HG03108 (cell line): ENCODE data around the gene PTPRM.
"Not testable (repeated sequence)": the region's sequence is repeated elsewhere in the genome, so short reads cannot be mapped to it uniquely, and the experiment has no call there.

Experiments used
- ATAC-seq: cut with Tn5 transposase; IDR thresholded peaks from one replicate; pipeline ENCODE4 v1.9.1; 2021; ENCODE audit warnings: moderate library complexity; ENCODE audit not compliant: unreplicated experiment

Gene PTPRM

DNA sequence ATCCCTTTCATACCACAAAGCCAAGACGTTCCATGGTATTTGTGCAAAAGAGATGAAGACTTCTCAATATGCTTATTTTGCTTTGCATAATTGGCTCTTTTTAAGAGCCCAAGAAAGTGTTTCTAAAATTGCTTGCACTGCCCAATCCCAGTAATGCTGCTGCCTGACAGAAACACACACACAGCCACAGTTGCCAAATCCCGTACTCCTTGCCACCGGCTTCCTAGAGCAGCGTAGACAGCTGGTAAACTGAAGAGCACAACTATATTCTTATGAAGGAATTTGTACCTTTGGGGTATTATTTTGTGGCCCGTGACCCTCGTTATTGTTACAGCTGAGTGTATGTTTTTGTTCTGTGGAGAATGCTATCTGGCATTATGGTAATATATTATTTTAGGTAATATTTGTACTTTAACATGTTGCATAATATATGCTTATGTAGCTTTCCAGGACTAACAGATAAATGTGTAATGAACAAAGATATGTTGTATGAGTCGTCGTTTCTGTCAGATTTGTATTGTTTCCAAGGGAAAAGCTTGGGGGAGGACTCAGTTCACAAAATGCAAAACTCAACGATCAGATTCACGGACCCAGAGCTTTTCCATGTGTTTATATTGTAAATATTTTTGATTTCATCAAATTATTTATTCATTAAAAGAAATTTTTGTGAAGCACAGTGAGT lies 839.2 kb downstream of the PTPRM start:
- no peak for ATAC-seq

DNA sequence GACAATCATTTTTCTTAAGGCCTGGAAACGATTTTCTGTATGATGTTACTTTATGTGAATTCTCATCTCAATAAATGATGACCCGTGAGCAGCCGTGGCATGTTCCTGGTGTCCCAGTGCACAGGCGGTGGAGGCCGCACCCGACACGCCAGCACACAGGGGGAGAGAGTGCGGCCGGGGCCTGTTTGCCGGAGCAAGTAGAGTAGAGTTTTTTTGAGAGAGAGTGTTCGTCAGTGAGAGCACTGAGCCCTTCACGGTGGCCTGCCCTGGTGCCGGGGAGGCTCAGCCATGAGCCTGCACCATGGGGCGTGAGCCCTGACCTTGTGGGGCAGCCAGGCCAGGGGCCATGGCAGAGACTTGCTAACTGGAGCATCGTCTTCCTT lies 839.7 kb downstream of the PTPRM start:
- ATAC-seq, result no peak

- ATAC-seq, result no peak
These were observed 842.0 kb downstream of the PTPRM start for GRCh38 chr18:8409151-8409550.

GRCh38 chr18:8411492-8411891 lies 844.4 kb downstream of the PTPRM start:
- ATAC-seq, result no peak

DNA sequence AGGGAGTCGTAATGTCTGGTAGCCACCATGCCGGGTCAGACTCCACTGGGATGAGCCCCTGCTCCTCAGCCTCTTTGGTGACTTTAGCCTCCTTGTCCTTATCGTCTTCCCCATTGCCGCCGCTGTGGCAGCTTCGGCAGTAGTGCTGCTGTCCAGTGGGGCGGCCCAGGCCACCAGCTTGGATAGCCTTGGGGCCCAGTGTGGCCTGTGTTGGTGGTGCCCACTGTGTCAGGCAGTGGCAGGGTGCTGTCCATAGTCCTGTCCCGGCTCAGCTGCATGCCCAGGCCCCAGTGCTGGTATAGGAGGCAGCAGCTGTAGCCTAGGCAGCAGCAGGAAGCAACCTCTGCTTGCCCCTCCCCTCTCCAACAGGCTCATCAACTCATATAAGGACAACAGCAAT lies 845.0 kb downstream of the PTPRM start:
- no peak for ATAC-seq

DNA sequence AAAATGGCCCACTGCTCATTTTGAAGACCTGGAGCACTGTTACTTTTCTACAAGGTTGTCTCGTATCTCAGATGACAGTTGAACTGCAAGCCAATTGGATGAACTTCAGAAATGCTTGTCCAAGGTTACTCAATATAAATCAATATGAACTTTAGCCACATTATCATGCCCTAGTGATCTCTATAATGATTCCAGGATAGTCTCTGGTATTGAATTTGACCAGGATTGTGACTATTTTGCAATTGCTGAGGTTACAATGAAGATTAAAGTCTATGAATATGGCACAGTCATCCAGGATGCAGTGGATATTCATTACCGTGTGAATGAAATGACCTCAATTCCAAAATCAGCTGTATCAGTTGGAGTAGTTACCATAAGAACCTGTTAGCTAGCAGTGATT lies 846.1 kb downstream of the PTPRM start:
- no peak for ATAC-seq

DNA sequence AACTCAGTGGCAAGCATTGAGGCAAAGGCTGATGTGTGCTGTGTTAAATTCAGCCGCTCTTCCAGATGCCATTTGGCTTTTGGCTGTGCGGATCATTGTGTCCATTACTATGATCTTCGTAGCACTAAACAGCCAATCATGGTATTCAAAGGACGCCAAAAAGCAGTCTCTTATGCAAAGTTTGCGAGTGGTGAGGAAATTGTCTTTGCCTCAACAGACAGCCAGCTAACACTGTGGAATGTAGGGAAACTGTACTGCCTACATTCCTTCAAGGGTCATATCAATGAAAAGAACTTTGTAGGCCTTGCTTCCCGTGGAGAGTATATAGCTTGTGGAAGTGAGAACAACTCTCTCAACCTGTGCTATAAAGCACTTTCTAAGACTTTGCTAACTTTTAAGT lies 846.6 kb downstream of the PTPRM start:
- ATAC-seq, result no peak

DNA sequence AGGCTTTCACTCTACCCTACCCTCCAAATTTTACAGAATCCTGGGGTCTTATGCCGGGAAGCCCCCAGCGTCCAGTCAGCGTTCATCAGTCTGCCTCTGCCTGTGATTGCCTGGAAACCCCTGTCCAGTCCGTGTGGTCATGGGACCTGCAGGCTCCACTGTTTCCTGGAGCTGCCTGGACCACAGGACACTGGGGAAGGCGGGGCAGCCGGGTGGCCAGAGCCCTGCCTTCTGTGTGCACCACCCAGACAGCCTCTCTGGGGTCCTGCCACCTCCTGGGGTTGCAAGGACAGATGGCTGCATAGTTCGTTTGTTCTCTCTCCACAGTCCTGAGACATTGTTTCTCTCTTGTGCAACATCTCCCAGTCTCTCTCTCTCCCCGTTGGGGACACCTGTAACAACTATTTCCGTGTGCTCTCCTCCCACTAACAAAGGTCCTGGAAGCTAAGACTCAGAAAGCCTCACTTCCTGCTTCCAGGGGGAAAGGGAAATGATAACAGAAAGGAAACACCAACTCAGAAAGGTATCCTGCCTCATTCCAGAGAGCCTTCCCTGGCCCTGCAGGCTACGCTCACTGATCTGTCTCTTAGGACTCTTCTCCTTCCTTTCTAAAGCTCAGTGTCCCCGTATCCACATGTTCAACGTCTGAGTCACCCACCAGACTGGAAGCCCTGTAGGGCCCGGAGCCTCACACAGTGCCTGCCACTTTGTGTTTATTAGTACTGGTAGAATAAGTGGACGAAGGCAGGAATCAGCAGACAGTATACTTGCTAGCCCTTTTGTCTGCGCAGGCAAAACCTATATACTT lies 849.3 kb downstream of the PTPRM start:
- ATAC-seq, result no peak

GRCh38 chr18:8422391-8422790 lies 855.3 kb downstream of the PTPRM start:
- no peak for ATAC-seq

DNA sequence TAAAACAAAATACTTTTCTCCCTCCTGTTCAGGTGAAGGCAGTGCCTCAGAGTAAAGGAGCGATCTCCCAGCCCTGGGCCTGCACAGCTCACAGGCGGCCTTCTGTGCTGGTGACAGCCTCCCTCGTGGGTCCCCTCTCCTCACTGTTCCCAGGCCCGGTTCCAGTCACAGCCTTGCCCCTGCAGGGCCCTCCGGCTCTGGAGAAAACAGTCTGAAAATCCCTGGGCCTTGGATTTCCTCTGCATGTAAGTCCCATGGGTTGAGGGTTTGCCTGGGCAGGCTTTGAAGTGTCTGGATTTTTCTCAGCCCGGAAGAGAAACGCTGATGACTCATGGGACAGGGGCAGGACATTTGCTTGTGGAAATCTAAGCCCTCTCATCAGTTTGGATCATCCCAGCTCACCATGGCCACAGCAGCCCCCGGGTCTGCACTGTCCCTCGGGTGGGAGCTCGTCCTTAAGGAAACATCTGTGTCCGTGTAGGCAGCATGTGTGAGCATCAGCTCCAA lies 856.0 kb downstream of the PTPRM start:
- ATAC-seq, result no peak

- no peak for ATAC-seq
These were observed 857.4 kb downstream of the PTPRM start for GRCh38 chr18:8424481-8424880.

- ATAC-seq, result no peak
These were observed 858.0 kb downstream of the PTPRM start for GRCh38 chr18:8424917-8425725.

DNA sequence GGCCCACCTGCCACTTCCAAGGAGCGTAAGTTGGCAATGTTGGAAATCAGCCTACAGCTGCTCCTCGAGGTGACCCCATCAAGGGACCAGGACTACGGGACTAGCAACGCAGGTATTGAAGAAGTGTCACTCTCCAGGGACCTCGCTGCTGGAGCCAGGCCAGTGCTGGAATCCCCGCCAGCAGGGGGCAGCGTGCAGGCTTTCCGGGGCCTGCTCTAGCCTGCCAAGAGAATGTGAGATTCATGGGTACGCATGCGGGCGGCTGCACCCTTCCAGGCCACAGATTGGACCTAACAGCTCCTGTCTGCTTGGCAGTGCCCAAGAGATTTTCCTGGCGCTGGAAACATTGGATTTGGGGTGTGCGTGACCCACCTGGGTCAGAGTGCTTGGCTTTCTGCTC lies 859.3 kb downstream of the PTPRM start:
- no peak for ATAC-seq

DNA sequence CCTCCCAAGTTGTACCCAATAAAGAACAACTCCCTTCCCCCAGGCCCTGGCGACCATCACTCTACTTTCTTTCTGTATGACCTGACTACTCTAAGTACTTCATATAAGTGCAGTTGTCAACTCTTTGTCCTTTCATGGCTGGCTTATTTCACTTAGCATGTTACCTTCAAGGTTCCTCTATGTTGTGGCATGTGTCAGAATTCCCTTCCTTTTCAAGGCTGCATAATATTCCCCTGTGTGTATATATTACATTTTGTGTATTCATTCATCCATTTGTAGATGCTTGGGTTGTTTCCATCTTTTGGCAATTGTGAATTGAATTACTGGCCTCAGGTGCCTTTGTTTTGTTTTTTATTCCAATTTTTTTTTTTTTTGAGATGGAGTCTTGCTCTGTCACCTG lies 860.2 kb downstream of the PTPRM start:
- no peak for ATAC-seq

GRCh38 chr18:8428951-8429350 lies 861.8 kb downstream of the PTPRM start:
- no peak for ATAC-seq

GRCh38 chr18:8431036-8431435 lies 863.9 kb downstream of the PTPRM start:
- ATAC-seq, result no peak

DNA sequence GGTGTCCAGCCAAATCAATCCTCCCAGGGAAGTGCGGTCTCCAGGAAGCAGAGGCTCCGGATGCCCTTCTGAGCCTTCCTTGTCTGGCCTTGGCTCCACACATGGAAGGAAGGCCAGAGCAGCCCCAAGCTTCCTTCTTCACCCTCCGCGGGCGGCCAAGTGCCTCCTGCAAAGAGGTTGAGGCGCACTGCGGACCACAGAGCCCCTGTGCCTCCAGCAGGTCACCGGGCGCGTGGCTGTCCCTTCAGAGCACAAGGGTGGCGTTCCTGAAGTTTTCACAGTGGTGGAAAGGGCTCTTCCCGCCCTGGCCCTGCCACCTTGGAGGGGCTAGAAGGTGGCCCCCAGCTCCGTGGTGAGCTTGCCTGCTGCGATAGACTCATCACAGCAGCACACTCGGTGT lies 866.2 kb downstream of the PTPRM start:
- no peak for ATAC-seq

- ATAC-seq, result no peak
These were observed 866.7 kb downstream of the PTPRM start for GRCh38 chr18:8433771-8434170.

- ATAC-seq, result no peak
These were observed 868.3 kb downstream of the PTPRM start for GRCh38 chr18:8435376-8435775.

DNA sequence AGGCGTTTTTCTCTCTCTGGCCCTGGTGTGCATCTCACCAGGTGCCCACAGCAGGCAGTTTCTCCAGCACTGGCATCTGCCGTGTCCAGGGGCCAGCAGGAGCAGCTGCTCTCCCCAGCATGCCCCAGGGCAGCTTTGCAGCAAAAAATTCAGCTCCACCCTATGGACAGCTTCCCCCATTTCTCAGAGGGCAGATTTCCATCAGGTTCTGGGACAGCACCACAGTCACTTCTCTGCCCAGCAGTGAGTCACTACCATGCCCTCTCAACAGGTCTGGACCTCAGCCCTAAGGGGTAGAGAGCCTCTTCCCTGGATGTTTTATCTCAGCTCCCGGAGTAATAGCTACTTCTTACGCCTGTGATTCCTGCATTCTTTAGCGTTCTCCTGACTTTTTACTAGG lies 871.9 kb downstream of the PTPRM start:
- ATAC-seq, result no peak

DNA sequence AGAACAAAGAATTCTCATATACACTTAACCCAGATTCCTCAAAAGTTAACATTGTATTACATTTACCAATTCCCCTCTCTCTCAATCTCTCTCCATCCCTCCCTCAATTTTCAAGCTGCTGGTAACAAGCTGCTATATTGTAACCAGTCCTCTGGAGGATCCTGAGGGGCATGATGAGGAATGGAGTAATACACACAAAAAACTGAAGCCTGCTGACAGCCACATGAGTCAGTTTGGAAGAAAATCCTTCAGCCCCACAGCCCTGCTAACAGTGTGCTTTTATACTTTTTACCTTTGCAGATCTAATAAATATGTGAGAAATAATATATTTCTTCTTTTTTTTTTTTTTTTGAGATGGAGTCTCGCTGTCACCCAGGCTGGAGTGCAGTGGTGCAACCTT lies 876.4 kb downstream of the PTPRM start:
- no peak for ATAC-seq

DNA sequence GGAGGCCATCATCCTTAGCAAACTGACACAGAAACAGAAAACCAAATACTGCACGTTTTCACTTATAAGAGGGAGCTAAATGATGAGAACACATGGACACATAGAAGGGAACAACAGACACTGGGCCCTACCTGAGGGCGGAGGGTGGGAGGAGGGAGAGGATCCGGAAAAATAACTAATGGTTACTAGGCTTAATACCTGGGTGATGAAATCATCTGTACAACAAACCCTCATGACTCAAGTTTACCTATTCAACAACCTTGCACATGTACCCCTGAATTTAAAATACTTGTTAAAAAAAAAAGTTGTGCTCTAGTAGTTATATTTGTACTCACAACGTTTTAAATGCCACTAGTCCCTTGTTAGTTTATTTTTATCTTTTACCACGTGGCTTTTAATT lies 879.8 kb downstream of the PTPRM start:
- not testable (repeated sequence) for ATAC-seq
